Gastrocnemius medialis (tissue), 4 donors: Measurements from ENCODE around the gene UGT1A10.

Source experiments
- CTCF ChIP-seq, 5 experiments: fragments of 450-650 bp in 3 of 5; fragments of 200-600 bp in 2 of 5; sonication (generic) in 2 of 5; IDR thresholded peaks in 4 of 5; conservative IDR thresholded peaks in 1 of 5; 1 replicate in 4 of 5; 2 replicates in 1 of 5; pipeline ENCODE4 v1.5.1; 2016 to 2019; ENCODE audit warnings: antibody characterized with exemption in 5 of 5, mild to moderate bottlenecking in 3 of 5, moderate library complexity in 3 of 5
- POLR2A ChIP-seq, 2 donors: fragments of 450-650 bp; IDR thresholded peaks; one replicate each; pipeline ENCODE4 v1.6.1; 2017; ENCODE audit warnings: antibody characterized with exemption in 2 of 2, mild to moderate bottlenecking in 2 of 2, moderate library complexity in 2 of 2

GRCh38 chr2:233769260-233769659, 133.0 kb downstream of the UGT1A10 start:
- TF ChIP-seq CTCF (IDR thresholded peaks at IDR 0.05 in 4 of 5, conservative IDR thresholded peaks at IDR 0.05 in 1 of 5): no peak
- TF ChIP-seq POLR2A (IDR thresholded peaks at IDR 0.05): no peak
